Astrocyte (in vitro differentiated cells and primary cell): ENCODE data around the gene SLC12A6. TPM values are rescaled to one million over a fixed set of nuclear protein-coding genes. Genes with fewer than 3 reads are reported as not detected.

Source experiments
- DNase-seq: peaks from one replicate; pipeline ENCODE4 v3.0.0-alpha.2; 2010; ENCODE audit warnings: low read depth
- FAIRE-seq: peaks from 2 replicates; lab custom pipeline; 2011; peaks lifted over from hg19 to GRCh38; lab: Jason Lieb, UNC
- H2AFZ ChIP-seq: 2 replicates; pipeline ENCODE4 v1.6.0; 2012; ENCODE audit warnings: low read depth, low read length, inconsistent platforms
- H3K27ac ChIP-seq: 2 replicates; pipeline ENCODE4 v1.5.1; 2011; ENCODE audit warnings: low read depth, low read length, inconsistent platforms
- H3K27me3 ChIP-seq: 2 replicates; pipeline ENCODE4 v1.6.0; 2011; ENCODE audit warnings: low read length, inconsistent platforms; ENCODE audit not compliant: insufficient read depth
- H3K36me3 ChIP-seq: 2 replicates; pipeline ENCODE4 v1.5.1; 2011; ENCODE audit warnings: low read length, inconsistent platforms; ENCODE audit not compliant: insufficient read depth
- H3K4me1 ChIP-seq: 2 replicates; pipeline ENCODE4 v1.5.1; 2011; ENCODE audit warnings: low read length, inconsistent platforms; ENCODE audit not compliant: insufficient read depth
- H3K4me2 ChIP-seq: 2 replicates; pipeline ENCODE4 v1.6.0; 2012; ENCODE audit warnings: low read length, inconsistent platforms
- H3K4me3 ChIP-seq: 2 replicates; pipeline ENCODE4 v1.5.1; 2011; ENCODE audit warnings: low read depth, mild to moderate bottlenecking, low read length, inconsistent platforms; ENCODE audit not compliant: insufficient read depth
- H3K79me2 ChIP-seq: 2 replicates; pipeline ENCODE4 v1.6.0; 2012; ENCODE audit warnings: mild to moderate bottlenecking, low read length, inconsistent platforms; ENCODE audit not compliant: insufficient read depth
- H3K9ac ChIP-seq: 2 replicates; pipeline ENCODE4 v1.6.0; 2012; ENCODE audit warnings: mild to moderate bottlenecking, low read length, inconsistent platforms
- H3K9me3 ChIP-seq: 2 replicates; pipeline ENCODE4 v1.5.1; 2012; ENCODE audit warnings: low read depth, mild to moderate bottlenecking, low read length, inconsistent platforms; ENCODE audit not compliant: insufficient read depth
- H4K20me1 ChIP-seq: 2 replicates; pipeline ENCODE4 v1.6.0; 2012; ENCODE audit warnings: low read length, inconsistent platforms; ENCODE audit not compliant: insufficient read depth
- H3K27ac Mint-ChIP-seq: one replicate; pipeline ENCODE4 v1.8.0; 2021; ENCODE audit warnings: mild to moderate bottlenecking, mixed read lengths; ENCODE audit not compliant: unreplicated experiment
- H3K27me3 Mint-ChIP-seq: one replicate; pipeline ENCODE4 v1.8.0; 2021; ENCODE audit warnings: low read depth, mixed read lengths; ENCODE audit not compliant: unreplicated experiment
- H3K36me3 Mint-ChIP-seq: one replicate; pipeline ENCODE4 v1.8.0; 2021; ENCODE audit warnings: low read depth, mixed read lengths; ENCODE audit not compliant: unreplicated experiment
- H3K4me1 Mint-ChIP-seq: one replicate; pipeline ENCODE4 v1.8.0; 2021; ENCODE audit warnings: low read depth, mixed read lengths; ENCODE audit not compliant: unreplicated experiment
- H3K4me3 Mint-ChIP-seq: one replicate; pipeline ENCODE4 v1.8.0; 2021; ENCODE audit warnings: mild to moderate bottlenecking, moderate library complexity, mixed read lengths; ENCODE audit not compliant: unreplicated experiment
- H3K9me3 Mint-ChIP-seq: one replicate; pipeline ENCODE4 v1.8.0; 2021; ENCODE audit warnings: mild to moderate bottlenecking, mixed read lengths; ENCODE audit not compliant: unreplicated experiment
- EZH2 ChIP-seq: IDR thresholded peaks from 2 replicates; pipeline ENCODE4 v1.6.1; 2012; ENCODE audit warnings: mild to moderate bottlenecking, low read length, inconsistent platforms; ENCODE audit not compliant: insufficient read depth
- total RNA-seq: library from RNA; stranded (reverse); gene quantifications from 2 replicates; pipeline ENCODE4 v1.2.1, GENCODE V29; 2021
- TF ChIP-seq, protein P1 (sequence below): IDR thresholded peaks from 2 replicates; pipeline ENCODE4 v1.5.1; 2011; ENCODE audit warnings: low read depth, mild to moderate bottlenecking, inconsistent platforms, low read length, moderate library complexity; ENCODE audit not compliant: insufficient read depth

Gene SLC12A6
- total RNA-seq, 1 donor from 2014 or later = 15.8 TPM

DNA sequence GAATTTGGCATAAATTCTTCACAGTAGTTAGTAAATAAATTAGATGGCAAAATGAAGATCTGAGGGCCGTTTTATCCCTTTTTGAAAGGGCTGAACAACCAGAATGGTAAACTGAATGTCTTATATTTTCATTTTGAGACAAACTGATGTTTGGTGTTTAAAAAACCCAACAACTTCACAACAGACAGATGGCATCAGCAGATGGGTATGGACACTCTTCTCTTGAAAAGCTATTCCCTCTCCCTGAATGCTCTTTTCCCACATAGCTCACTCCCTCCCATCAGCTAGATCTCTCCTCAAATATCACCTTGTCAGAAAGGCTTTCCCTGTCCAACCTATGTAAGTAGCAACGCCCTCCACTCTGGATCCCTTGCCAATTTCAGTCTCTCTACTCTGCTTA lies 79.4 kb downstream of the SLC12A6 start:
- H3K36me3 ChIP-seq = peaks cover 8% of the 10 kb centered on the region
- H3K27ac Mint-ChIP-seq = no peak overlapping the region
- no peaks in the 10 kb centered on the region for H3K9me3 Mint-ChIP-seq
- H2AFZ ChIP-seq = no peak overlapping the region
- no peaks in the 10 kb centered on the region for H3K4me1 ChIP-seq
- H3K27me3 Mint-ChIP-seq = no peaks in the 10 kb centered on the region
- H4K20me1 ChIP-seq = no peaks in the 10 kb centered on the region
- no peak overlapping the region for H3K27ac ChIP-seq
- H3K4me3 Mint-ChIP-seq = no peak overlapping the region
- DNase-seq (no peak), FAIRE-seq (no peak)
- H3K27me3 ChIP-seq = no peaks in the 10 kb centered on the region
- no peaks in the 10 kb centered on the region for H3K4me1 Mint-ChIP-seq
- H3K79me2 ChIP-seq = no peaks in the 10 kb centered on the region
- peaks cover 6% of the 10 kb centered on the region for H3K36me3 Mint-ChIP-seq
- no peak overlapping the region for H3K4me3 ChIP-seq
- no peak overlapping the region for H3K9ac ChIP-seq
- H3K9me3 ChIP-seq = peaks cover 3% of the 10 kb centered on the region
- TF ChIP-seq EZH2 = no peak
- TF ChIP-seq, protein P1, sequence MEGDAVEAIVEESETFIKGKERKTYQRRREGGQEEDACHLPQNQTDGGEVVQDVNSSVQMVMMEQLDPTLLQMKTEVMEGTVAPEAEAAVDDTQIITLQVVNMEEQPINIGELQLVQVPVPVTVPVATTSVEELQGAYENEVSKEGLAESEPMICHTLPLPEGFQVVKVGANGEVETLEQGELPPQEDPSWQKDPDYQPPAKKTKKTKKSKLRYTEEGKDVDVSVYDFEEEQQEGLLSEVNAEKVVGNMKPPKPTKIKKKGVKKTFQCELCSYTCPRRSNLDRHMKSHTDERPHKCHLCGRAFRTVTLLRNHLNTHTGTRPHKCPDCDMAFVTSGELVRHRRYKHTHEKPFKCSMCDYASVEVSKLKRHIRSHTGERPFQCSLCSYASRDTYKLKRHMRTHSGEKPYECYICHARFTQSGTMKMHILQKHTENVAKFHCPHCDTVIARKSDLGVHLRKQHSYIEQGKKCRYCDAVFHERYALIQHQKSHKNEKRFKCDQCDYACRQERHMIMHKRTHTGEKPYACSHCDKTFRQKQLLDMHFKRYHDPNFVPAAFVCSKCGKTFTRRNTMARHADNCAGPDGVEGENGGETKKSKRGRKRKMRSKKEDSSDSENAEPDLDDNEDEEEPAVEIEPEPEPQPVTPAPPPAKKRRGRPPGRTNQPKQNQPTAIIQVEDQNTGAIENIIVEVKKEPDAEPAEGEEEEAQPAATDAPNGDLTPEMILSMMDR = no peak
- no peak overlapping the region for H3K4me2 ChIP-seq

DNA sequence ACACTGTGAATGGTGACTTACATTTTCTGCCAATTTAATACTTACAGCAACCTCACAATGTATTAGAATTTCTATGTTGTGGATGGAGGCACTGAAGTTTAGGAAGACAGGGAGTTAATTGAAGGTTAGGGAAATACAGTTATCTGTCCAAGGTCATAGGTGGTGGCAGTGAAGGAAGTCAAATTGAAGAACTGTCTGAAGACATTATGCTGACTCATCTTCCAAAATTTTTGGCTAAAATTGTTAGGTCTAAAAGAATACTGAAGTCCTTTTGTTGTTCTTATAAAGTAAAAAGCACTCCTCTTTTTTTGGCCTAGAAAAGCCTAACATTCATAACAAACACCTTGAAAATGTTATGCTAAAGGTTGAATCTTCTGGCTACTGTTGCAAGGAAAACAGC lies 85.0 kb downstream of the SLC12A6 start:
- Histone ChIP-seq H3K9me3 (no peaks in the 10 kb centered on the region), H4K20me1 (no peaks in the 10 kb centered on the region), H3K27me3 (no peaks in the 10 kb centered on the region), H3K27ac (no peak overlapping the region), H3K36me3 (peaks cover 8% of the 10 kb centered on the region), H3K4me1 (no peaks in the 10 kb centered on the region), H3K9ac (no peak overlapping the region), H3K4me3 (no peak overlapping the region), H3K4me2 (no peak overlapping the region), H2AFZ (no peak overlapping the region), H3K79me2 (no peaks in the 10 kb centered on the region)
- DNase-seq = no peak
- no peaks in the 10 kb centered on the region for H3K4me1 Mint-ChIP-seq
- no peaks in the 10 kb centered on the region for H3K27me3 Mint-ChIP-seq
- TF ChIP-seq, protein P1 = no peak
- TF ChIP-seq EZH2 = no peak
- no peak for FAIRE-seq
- peaks cover 4% of the 10 kb centered on the region for H3K36me3 Mint-ChIP-seq
- no peak overlapping the region for H3K27ac Mint-ChIP-seq
- no peaks in the 10 kb centered on the region for H3K9me3 Mint-ChIP-seq
- no peak overlapping the region for H3K4me3 Mint-ChIP-seq

DNA sequence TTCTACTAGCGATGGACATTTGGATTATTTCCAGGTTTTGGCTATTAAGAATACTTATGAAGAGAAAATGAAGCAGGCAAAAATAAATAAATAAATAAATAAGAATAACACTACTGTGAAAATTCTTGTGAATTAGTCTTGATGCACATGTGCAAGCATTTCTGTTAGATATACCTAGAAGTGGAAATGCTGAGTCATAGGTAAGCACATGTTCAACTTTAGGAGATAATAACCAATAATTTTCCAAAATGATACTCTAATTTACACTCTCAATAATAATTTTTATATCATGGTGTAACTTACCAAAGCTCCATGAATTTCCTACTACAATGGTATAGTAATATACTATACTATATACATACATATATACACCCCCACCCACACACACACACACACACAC lies 89.4 kb downstream of the SLC12A6 start:
- H3K36me3 Mint-ChIP-seq = peaks cover 5% of the 10 kb centered on the region
- no peak overlapping the region for H3K27ac Mint-ChIP-seq
- no peaks in the 10 kb centered on the region for H3K27me3 Mint-ChIP-seq

More for the DNA sequence above, 89.4 kb downstream of the SLC12A6 start:
- Mint-ChIP-seq H3K4me3 (no peak overlapping the region), H3K4me1 (no peaks in the 10 kb centered on the region), H3K9me3 (no peaks in the 10 kb centered on the region)
- no peak for DNase-seq
- H3K4me1 ChIP-seq = no peaks in the 10 kb centered on the region
- no peaks in the 10 kb centered on the region for H3K36me3 ChIP-seq
- H3K4me3 ChIP-seq = no peak overlapping the region
- no peak overlapping the region for H3K27ac ChIP-seq
- H3K4me2 ChIP-seq = no peak overlapping the region
- no peak for FAIRE-seq
- H3K9me3 ChIP-seq = no peaks in the 10 kb centered on the region
- H2AFZ ChIP-seq = no peak overlapping the region
- H4K20me1 ChIP-seq = no peaks in the 10 kb centered on the region
- H3K9ac ChIP-seq = no peak overlapping the region
- TF ChIP-seq, protein P1 = no peak
- TF ChIP-seq EZH2 = no peak
- no peaks in the 10 kb centered on the region for H3K79me2 ChIP-seq
- H3K27me3 ChIP-seq = no peaks in the 10 kb centered on the region
